NCI-H146 treated with DMSO at 0.1 percent for 48 hours (cell line): ENCODE measurements around the gene DNAJC7.

Experiments
- DNase-seq: peaks from one replicate; lab custom pipeline; 2025; ENCODE audit not compliant: unreplicated experiment; lab: John Stamatoyannopoulos, UW

DNAJC7 gene, protein sequence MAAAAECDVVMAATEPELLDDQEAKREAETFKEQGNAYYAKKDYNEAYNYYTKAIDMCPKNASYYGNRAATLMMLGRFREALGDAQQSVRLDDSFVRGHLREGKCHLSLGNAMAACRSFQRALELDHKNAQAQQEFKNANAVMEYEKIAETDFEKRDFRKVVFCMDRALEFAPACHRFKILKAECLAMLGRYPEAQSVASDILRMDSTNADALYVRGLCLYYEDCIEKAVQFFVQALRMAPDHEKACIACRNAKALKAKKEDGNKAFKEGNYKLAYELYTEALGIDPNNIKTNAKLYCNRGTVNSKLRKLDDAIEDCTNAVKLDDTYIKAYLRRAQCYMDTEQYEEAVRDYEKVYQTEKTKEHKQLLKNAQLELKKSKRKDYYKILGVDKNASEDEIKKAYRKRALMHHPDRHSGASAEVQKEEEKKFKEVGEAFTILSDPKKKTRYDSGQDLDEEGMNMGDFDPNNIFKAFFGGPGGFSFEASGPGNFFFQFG

DNA sequence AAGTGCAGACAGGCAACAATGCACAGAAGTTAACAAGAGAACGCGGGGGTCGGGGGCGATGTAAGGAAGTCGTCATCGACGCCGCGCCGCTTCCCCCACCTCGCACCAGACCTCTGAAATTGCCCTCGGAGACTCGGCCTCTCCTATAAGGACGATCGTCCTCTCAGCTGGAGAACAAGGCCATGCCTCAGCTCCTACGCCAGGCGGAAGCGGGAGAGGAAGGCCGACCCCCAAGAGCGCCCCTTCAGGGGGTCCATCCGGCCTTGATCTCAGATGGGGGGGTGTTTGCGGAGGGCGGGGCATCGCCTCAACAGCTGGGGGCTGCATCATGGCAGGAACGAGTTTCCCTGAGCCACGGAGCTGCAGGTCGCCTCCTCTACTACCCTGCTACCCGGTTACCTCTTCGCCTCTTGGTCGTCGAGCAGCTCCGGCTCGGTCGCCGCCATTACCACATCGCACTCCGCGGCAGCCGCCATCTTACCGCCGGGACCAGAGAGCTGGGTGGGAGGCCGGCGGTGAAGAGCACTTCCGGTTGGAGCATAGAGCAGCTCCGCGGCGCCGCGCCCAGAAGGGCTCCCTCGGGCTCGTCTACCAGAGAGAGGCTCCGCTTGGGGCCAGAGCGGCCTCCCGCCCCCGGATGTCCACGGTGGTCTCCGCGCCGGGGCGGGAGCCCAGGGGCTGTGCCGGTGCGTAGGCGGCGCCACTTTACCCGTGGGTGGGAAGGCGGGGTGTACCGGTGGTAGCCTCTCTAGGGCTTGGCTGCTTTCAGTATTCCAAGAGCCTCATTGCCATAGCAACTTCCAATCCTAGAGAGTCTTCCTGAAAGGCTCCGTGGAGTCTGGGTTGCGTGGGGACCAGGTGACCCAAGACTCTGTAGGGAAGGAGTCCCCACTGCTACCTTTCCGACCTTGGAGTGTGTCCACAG, at the start of gene DNAJC7:
Gene DNAJC7 (minus strand): TSS at position 499 of the 925 bp plus-strand sequence. CDS start 23 bp downstream, at position 476.
- DNase-seq = peak; percentile 84

DNA sequence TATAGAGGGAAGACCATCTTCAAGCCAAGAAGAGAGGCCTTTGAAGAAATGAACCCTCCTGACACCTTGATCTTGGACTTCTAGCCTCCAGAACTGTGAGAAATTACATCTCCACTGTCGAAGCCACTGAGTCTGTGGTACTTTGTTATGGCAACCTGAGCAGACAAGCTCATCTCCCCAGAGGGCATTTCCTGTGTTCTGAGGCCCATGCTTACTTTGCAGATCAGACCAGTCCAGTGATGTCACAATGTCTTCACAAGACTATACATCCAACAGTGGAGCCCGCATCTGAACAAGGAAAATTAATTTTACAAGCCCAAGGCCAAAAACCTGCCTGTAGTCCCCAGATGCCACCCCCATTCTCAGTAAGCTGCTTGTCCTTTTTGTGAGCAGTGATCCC, 48.0 kb upstream of the DNAJC7 start:
- DNase-seq = no peak

DNA sequence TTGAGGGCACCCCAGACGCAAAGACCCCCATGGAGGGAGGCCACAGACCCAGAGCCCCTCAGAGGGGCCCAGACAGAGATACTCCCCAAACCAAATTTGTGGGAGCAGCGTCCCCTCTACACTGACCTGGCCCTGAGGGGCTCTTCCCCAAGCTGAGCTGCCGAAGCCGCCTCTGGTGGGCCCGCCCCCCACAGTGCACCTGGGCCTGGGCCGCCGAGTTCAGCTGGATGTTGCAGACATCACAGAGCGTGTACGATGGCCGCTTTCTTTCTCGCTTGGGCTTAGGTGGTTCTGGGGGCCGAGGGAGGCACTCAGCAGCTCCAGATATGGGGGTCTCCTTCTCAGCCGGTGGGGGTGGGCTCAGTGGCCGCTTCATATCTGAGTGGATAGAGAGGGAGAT, 45.4 kb upstream of the DNAJC7 start:
- no peak for DNase-seq

DNA sequence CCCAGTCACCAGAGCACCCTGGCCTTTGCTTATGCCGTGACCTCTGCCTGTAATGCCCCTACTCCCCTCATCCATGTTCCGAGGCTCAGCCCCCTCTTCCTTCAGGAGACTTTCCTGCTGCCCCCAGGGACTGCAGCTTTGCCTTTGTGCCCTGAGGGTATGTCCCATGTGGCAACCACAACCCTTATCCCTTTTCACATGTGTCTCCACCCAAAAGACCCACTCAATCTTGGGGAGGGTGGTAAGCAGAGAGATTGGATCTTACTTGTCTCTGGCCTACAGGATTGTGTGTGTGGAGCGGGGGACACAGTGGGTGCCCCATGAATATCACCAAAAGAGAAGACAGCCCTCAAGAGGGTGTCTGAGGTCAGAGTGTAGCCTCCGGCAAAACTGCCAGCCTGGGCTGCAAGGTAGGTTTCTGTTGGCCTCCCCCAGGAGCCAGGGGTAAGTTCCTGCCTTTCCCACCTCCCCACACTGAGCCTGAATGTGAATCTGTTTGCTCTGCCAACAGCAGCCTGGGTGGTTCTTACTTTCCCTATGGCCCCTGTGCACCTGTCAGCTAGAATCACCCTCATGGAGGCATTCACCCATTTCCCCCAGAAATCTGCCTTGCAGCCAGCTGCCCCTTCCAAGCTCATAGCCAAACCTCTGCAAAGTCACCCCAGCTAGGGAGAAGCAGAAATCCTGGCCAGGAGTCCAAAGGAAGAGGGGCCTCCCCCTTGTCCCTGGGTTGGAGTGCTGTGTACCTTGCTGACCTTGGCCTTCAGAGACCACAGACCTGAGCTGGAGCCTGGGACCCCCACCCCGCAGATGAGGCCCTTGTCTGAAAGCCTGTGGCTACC, 44.6 kb upstream of the DNAJC7 start:
- DNase-seq = peak; percentile 8

DNA sequence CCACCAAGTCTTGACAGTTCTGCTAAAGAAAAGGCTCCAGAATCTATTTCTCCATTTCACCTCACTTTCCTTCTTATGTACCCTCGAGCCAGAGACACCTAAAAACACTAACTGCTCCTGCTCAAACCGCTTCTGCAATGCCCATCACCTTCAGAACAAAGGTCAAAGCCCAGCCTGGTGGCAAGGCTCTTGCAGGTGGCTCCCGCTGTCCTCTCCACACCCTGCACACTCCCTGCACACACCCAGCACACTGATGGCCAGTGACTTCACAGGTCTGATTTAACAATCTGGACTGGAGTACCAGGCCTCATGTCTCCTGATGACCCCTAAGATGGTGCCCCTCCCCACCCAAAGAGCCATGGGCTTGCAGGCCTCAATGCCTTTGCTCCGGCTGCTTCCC, 43.0 kb upstream of the DNAJC7 start:
- no peak for DNase-seq

DNA sequence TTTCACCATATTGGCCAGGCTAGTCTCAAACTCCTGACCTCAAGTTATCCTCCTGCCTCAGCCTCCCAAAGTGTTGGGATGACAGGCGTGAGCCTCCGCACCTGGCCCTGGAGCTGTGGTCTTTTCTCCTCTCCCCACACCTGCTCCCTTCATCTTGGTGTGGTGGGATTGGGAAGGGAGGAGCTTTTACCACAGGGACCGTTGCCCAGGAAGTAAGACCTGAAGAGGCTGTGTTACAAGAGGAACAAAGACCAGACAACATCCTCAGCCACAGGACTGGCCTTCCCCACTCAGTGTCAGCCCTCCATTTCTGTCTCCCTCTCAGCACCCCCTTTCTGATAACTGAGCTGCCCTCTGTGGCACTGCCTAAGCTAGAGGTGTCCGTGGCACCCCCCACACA, 42.6 kb upstream of the DNAJC7 start:
- DNase-seq = no peak

DNA sequence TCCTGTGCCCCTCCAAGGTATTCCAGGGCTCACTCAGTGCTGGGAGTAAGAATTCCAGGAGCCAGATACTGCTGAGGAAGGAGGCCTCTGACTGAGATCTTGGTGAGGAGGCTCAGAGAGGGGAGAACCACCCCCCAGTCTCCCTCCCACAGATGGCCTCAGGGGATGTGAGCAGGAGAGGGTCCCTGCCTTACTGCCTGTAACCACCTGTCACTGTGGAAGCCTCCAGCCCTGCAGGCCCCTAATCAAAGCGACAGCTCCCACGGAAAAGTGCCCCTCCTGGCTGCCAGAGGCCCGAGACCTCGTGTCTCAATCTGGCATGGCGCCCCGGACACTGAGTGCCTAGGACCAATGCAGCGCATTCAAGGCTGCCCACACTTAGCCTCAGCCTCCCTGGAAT, 40.8 kb upstream of the DNAJC7 start:
- no peak for DNase-seq

DNA sequence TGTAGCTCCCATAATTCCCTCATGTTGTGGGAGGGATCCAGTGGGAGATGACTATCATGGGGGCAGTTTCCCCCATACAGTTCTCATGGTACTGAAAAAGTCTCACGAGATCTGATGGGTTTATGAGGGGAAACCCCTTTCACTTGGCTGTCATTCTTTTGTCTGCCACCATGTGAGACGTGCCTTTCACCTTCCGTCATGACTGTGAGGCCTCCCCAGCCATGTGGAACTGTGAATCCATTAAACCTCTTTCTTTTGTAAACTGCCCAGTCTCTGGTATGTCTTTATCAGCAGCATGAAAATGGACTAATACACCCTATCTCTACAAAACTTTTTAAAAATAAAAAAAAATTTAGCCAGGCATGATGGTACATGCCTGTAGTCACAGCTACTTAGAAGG, 39.4 kb upstream of the DNAJC7 start:
- DNase-seq = no peak

DNA sequence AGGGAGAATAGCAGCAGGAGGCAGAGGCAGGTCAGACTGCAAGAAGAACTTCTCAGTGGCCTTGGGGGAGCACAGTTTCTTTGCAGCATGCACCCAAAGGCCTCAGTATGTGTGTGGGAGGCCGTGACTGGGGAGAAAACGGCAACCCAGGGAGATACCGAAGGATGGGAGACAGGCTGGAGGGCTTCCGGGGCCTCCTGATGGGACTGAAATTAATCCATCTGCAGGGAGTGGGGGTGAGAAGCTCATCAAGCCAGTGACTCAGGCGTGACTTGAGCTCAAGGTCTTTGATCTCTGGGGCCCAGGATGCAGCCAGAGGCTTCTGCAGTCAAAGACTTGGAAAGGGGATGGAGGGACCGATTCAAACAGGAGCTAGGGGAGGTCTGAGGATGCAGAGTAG, 38.3 kb upstream of the DNAJC7 start:
- no peak for DNase-seq

DNA sequence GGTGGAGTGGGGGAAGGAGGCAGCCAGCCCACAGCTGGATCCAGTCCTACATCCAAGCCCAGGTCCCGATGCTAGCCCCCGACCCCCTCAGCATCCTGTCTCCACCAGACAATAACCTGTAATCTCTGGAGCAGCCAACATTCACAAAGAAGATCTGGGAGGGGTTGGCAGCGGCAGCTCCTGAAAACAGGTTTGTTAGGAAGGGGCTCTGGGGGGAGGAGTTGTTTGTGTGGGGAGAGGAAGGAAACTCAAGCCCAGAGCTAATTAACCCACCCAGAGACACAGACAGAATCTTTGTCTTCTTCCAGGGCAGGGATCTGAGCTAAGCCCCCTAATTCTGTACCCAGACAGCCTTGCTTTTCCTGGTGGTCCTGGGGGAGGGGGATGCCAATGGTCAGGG, 37.8 kb upstream of the DNAJC7 start:
- DNase-seq = no peak

DNA sequence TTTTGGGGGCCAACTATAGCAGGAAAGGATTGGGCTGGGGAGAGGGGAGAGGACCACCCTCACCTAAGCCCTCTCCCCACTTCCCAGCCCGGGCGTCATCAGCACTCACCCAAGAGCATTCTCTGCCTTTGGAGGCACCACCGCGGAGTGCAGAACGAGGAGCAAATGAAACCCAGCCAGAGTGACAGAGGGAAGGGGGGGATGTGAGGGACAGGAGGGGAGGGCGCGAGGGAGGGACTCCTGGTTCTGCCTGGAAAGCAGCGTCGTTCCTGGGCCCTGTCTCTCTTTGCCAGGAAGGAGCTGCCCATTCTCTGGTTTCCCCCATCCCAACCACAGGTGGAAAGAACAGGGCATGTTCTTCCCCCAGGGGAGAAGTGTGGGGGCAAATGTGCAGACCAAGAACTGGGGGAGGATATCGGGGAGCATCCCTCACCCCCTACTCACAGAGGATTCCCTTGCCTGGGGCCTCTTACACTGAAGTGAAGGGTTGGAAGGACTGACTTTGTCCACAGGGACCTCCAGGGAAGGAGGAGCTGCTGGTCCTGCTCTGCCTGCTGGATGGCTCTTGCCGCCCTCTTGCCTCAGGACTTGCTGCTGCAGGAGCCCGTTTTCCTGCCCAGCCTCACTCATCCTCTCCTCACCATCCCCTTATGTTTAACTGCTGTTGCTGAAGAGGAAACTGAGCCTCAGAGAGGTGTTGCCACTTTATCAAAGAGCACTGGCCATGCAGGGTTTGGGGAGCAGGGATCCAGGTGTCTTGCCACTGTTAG, 36.7 kb upstream of the DNAJC7 start:
- DNase-seq = no peak

DNA sequence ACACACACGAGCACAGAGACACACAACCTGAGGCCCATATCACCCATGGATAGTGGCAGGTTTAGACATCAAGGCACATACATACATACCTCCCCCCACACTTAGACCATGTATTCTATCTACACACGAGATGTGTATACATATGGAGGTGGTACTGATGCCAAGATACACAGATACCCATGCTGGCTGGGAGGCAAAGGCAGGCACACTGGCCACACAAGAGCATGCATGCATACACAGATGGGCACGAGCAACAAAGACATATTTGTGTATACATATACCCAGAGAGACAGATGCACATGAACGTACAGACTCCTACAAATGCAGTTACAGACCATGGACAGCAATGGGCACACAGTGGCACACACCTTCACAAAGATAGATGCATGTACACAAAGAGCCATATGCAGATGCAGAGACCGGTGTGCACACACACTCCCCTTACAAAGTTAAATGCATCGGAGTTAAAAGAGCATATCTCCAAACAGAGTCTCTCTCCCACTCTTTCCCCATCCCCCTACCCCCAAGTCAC, 35.2 kb upstream of the DNAJC7 start:
- no peak for DNase-seq

DNA sequence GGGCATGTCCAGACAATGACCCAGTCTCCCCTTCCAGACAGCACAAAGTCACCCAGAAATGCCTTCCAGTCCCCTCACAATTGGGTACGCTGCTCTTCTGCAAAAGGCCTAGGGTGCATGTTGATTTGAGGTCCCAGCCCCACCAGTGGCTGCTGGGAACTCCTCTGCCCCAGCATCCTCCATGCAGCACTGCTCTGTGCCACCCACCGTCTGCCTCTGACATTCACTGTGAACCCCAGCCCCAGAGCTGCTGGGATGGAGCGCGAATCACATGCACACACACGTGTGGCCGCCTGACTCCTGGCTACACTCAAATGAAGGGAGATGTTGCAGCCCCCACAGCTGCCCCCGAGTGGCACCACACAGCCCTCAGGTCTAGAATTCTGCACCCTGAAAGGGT, 34.4 kb upstream of the DNAJC7 start:
- no peak for DNase-seq

DNA sequence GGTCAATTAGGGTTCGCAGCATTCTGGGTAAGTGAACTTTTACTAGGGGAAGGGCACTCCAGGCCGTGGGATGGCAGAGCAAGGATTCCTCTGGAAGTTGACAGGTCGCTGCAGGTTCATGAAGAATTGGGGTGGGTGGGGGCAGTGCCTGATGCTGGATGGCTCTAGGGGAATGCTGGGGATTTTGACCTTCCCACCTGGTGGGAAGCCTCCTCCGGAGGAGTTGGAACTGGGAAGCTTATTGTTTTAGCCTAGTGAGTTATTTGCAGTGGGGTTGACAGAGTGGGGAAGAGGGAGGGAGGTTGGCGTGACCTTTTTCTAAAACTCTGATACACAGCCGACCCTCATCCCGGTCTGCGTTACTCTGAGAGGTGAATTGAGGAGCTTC, 33.8 kb upstream of the DNAJC7 start:
- DNase-seq = no peak

DNA sequence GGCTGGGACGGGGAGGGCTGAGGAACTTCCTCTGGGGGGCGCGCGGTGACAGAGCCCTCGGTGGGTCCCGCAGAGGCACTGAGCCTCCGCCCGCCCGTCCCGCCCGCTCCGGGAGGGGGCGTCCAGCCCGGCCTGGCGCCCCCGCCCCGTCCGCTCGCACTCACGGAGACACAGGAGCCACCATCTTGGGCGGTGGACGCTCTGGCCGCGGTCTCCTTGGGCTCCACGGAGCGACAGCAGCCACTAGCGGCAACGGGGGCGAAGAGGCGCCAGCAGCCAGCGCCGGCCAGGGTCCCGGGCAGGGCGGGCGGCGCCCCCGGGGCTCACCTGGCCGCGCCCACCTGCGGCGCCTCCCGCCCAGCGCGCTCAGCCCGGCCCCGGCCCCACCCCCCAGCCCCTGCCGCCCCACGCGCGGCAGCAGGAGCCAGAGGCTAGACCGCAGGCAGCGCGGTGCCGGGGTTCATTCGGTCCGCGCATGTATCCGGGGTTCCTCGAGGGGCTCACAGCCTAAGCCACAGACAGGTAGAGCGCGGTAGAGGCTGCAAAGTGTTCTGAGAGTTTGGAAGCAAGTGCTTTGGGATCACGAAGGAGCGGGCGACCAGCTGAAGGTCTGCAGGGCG, 33.3 kb upstream of the DNAJC7 start, which contains the start of gene C17orf113:
Gene C17orf113 (minus strand): TSS at position 209 of the 620 bp plus-strand sequence. CDS start 7,225 bp downstream, outside the sequence.
- peak; percentile 22 for DNase-seq

DNA sequence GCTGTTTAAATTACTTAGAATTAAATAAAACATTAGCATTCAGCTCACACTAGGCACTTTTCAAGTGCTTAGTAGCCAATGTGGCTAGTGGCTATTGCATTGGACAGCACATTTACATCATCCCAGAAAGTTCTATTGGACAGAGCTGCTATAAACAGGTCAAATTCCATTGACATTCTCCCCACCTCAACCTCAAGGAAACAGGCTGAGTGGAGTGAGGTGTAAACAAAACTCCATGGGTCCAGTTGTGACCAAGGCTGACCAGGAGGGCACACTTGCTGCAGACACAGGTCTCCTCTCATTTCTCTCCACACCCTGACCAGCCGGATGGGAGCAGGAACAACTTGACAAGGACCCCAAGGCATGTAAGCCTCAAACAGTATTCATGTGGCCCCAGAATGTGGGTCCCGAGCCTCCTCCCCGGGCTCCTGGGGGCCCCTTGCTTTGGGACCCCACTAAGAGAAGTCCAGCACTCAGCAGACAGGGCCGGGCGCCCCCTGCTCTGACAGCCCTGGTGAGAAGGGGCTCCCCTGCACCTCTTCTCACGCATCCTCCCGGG, 32.7 kb upstream of the DNAJC7 start:
- no peak for DNase-seq

DNA sequence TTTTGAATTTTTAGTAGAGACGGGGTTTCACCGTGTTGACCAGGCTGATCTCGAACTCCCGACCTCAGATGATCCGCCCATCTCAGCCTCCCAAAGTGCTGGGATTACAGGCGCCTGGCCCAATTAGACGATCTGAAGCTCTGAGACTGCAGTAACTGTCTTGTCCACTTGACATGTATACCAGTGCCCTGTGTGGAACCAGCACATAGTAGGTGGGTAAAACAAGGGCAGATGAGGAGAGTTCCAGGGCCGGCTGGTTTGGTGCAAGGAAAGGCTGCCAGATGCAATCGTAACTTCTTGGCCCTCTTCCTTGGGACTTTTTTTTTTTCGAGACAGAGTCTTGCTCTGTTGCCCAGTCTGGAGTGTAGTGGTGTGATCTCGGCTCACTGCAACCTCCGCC, 30.1 kb upstream of the DNAJC7 start:
- DNase-seq = no peak

DNA sequence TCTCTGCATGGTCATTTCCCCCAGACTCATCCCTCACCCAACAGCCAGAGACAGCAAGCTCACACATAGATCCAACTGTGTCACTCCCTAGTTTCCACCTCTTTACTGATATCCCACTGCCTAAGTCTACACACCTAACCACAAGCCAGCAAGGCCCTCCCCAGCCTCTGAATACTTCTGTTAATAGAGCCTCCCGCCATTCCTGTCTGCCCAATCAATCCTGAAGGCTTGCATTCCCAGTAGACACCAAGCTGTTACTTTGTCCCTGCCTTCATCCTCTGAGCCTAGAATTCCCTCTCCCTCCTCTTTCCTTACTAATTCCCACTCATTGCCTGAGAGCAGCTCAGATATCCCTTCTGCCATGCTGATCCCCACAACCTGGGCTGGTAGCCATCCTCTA, 28.5 kb upstream of the DNAJC7 start:
- DNase-seq = no peak
